Measurements from ENCODE around the gene SEPHS1.

DNA sequence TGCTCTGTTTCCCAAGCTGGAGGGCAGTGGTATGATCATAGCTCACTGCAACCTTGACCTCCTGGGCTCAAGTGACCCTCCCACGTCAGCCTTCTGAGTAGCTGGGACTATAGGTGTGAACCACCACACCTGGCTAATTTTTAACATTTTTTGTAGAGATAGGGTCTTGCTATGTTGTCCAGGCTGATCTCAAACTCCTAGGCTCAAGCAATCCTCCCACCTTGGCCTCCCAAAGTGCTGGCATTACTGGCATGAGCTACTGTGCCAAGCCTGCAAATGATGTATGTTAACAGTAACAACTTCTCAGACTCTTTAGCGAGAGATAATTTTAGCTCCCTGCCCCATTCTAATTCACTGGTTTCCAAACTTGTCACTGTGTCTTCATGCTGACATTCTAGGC, 27.7 kb upstream of the SEPHS1 start:
- TF ChIP-seq, protein P1, sequence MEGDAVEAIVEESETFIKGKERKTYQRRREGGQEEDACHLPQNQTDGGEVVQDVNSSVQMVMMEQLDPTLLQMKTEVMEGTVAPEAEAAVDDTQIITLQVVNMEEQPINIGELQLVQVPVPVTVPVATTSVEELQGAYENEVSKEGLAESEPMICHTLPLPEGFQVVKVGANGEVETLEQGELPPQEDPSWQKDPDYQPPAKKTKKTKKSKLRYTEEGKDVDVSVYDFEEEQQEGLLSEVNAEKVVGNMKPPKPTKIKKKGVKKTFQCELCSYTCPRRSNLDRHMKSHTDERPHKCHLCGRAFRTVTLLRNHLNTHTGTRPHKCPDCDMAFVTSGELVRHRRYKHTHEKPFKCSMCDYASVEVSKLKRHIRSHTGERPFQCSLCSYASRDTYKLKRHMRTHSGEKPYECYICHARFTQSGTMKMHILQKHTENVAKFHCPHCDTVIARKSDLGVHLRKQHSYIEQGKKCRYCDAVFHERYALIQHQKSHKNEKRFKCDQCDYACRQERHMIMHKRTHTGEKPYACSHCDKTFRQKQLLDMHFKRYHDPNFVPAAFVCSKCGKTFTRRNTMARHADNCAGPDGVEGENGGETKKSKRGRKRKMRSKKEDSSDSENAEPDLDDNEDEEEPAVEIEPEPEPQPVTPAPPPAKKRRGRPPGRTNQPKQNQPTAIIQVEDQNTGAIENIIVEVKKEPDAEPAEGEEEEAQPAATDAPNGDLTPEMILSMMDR (IDR thresholded peaks at IDR 0.05), result no peak
- TF ChIP-seq POLR2A (IDR thresholded peaks at IDR 0.05), result no peak

Measured in Peyer's patch (tissue), 4 donors.